GM19193 (cell line): ENCODE results near the gene CCDC89.

Experiments used
- POLR2A ChIP-seq: IDR thresholded peaks from 4 replicates; pipeline ENCODE4 v1.6.1; 2011; ENCODE audit not compliant: insufficient read depth, insufficient read length; ENCODE audit errors: extremely low read depth

Gene CCDC89

DNA sequence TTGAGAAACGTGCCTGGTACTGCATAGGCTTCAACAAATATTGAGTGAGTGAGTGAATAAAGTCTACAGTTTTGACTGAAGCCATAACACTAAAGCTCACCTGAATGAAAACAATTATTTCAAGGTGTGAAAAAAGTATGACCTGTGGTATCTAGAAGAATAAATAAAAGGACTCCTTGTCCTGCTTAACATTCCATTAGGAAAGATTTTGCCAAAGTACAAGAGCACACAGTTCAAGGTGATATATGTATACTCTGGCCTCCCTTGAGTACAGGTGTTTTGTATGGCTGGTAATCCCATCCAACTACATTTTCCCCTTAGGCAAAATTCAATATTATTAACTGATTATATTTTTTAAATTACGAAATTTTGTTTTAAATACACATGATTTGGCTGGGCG lies 19.3 kb downstream of the CCDC89 start:
- TF ChIP-seq POLR2A = no peak

DNA sequence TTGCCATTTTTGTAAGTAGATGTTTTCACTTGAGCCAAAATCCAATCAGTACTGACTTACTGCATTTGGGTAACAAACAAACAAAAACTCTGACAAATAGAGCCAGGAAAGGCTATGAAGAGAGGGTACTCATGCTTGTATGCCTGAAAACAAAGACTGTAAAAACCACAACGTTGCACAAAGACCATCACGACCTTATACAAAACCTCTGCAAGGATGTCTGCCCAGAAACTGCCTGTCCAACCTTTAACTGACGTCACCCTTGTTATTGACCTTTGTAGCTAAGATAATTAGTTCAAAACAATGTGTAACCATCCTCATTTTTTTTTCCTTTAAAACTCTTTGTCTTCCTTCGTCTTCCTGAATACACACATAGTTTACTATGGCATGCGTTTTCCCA lies 20.3 kb downstream of the CCDC89 start:
- TF ChIP-seq POLR2A = no peak

- TF ChIP-seq POLR2A = peak; percentile 94
Observed at GRCh38 chr11:85664615-85665481, 21.1 kb downstream of the CCDC89 start, which contains the start of gene CREBZF. Gene CREBZF, minus strand, starts transcription at chr11:85665129. Its CDS starts 254 bp downstream, at chr11:85664875.

- peak; percentile 60 for TF ChIP-seq POLR2A
Observed at GRCh38 chr11:85663753-85664614, 22.0 kb downstream of the CCDC89 start.

- no peak for TF ChIP-seq POLR2A
Observed at GRCh38 chr11:85663080-85663752, 22.8 kb downstream of the CCDC89 start.

GRCh38 chr11:85661972-85662664 lies 23.9 kb downstream of the CCDC89 start:
- TF ChIP-seq POLR2A = no peak

GRCh38 chr11:85658180-85658579 lies 27.8 kb downstream of the CCDC89 start:
- TF ChIP-seq POLR2A = no peak

GRCh38 chr11:85656777-85657176 lies 29.2 kb downstream of the CCDC89 start:
- TF ChIP-seq POLR2A = no peak

DNA sequence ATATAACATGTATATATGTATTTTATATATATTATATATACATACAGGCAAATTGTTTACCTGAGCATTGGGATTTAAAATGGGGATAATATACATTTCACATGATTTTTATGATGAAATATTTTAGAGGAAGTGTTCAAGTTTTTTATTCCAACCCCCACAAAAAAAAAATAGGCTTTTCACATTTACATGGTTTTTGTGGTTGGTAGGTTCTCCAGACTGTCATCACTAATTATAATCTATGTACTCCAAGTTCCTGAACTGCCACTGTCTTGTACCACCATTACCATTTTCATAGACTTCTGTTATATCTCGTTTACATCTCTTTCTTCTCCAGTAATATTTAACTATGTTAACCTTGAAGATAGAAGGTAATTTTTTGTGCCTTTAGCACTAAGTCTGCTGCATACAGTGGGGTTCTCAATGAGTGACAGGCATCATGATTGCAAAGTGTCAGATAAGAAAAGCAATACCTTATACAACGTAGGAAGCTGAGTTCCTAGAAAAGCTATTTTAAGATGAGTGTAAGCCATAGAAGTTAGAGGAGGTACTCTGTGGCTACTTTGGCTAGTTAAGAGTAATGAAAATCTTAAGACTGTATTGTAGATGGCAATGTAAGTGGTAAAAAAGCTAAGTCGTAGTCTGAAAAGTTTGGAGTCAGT lies 33.1 kb downstream of the CCDC89 start:
- TF ChIP-seq POLR2A = no peak

- no peak for TF ChIP-seq POLR2A
Observed at GRCh38 chr11:85651118-85651517, 34.9 kb downstream of the CCDC89 start.

GRCh38 chr11:85647604-85648299 lies 38.2 kb downstream of the CCDC89 start, which contains the start of gene TMEM126A:
Gene TMEM126A, plus strand, starts transcription at chr11:85647967. Its CDS starts 2,289 bp downstream, at chr11:85650256.
- peak; percentile 95 for TF ChIP-seq POLR2A

DNA sequence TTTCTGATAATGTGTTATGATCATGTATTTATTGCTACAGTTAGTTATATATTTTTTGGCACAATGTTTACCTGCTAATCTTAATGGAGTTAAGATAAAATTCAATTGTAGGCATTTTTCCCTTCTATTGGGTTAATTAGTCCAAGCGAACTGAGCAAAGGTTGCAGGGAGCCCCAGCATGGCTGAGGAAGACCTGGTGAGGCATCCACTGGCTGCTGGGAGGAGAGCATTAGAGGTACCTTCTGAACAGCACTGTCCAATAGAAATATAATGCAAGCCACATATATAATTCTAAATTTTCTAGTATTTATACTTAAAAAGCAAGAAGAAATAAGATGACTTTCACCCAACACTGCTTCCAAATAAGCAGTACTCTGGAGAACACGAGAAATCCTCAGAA lies 38.9 kb downstream of the CCDC89 start:
- TF ChIP-seq POLR2A = no peak

DNA sequence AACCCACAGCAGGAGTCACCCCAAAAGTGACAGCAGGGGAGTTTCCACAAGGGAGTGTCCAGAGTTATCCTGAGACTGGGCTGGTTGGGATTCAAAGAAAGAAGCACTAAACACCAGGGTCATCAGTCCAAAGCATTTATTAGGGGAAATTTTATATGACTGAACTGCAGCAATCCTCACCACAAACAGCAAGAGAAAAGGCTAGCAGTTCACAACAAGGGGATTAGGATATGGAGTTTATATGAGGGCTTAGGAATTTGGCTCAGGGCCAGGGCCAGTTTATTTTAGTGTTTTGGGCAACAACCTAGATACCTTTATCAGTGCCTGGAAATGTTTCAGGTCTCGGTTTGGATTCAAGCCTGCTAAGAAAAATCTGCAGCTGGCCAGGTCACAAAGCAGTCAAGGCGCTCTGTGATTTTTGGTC lies 42.8 kb downstream of the CCDC89 start:
- TF ChIP-seq POLR2A = no peak
